HEK293 (cell line): ENCODE measurements around the gene OR5K2.

ENCODE experiments used
- ATF2 ChIP-seq: fragments of 450-650 bp; formaldehyde crosslinking; IDR thresholded peaks from 2 replicates; pipeline ENCODE4 v1.5.1; 2016; ENCODE audit warnings: missing biosample characterization, missing genetic modification characterization, low read depth
- CTCF ChIP-seq: fragments of 450-650 bp; formaldehyde crosslinking; IDR thresholded peaks from 2 replicates; pipeline ENCODE4 v1.5.1; 2016; ENCODE audit warnings: missing biosample characterization, missing genetic modification characterization
- REST ChIP-seq: fragments of 450-650 bp; formaldehyde crosslinking; IDR thresholded peaks from 2 replicates; pipeline ENCODE4 v1.5.1; 2016; ENCODE audit warnings: missing biosample characterization, missing genetic modification characterization
- ZNF274 ChIP-seq, 2 experiments: fragments of 200-500 bp in 1 of 2; fragments of 450-650 bp in 1 of 2; sonication (Bioruptor generic) in 1 of 2; formaldehyde crosslinking in 1 of 2; IDR thresholded peaks; 2 replicates each; pipeline versions ENCODE4 v1.5.1 to v1.6.1; 2014 to 2016; ENCODE audit warnings: borderline replicate concordance in 1 of 2, inconsistent platforms in 1 of 2, low read length in 1 of 2, missing biosample characterization in 1 of 2, missing genetic modification characterization in 1 of 2
- ZNF645 ChIP-seq: fragments of 450-650 bp; formaldehyde crosslinking; IDR thresholded peaks from 2 replicates; pipeline ENCODE4; 2016; ENCODE audit warnings: missing biosample characterization, missing genetic modification characterization
- ZNF701 ChIP-seq: fragments of 450-650 bp; formaldehyde crosslinking; IDR thresholded peaks from 2 replicates; pipeline ENCODE4 v1.5.1; 2016; ENCODE audit warnings: missing biosample characterization, missing genetic modification characterization

GRCh38 chr3:98521897-98522543 is 24.5 kb downstream of the OR5K2 start:
- TF ChIP-seq ZNF645 (tag by site-specific recombination) (no peak), CTCF (tag by site-specific recombination) (no peak), ZNF701 (no peak), ATF2 (tag by site-specific recombination) (no peak), ZNF274 (IDR thresholded peaks at IDR 0.05; ENCODE audit: low read length) (no peak), ZNF274 (tag by site-specific recombination; IDR thresholded peaks at IDR 0.05; ENCODE audit: borderline replicate concordance) (no peak), REST (tag by site-specific recombination) (peak; percentile 73; the same call in 1 of the 2 replicates)
